IPS-18a (cell line): ENCODE results near the gene SLC50A1.

Experiments
- H3K27ac ChIP-seq: one replicate; pipeline ENCODE4 v1.5.1; 2013; ENCODE audit warnings: low read length
- H3K27me3 ChIP-seq: one replicate; pipeline ENCODE4 v1.6.1; 2013; ENCODE audit warnings: mild to moderate bottlenecking, low read length; ENCODE audit not compliant: control insufficient read depth, insufficient read depth
- H3K36me3 ChIP-seq: one replicate; pipeline ENCODE4 v1.6.1; 2013; ENCODE audit warnings: low read depth, low read length; ENCODE audit not compliant: control insufficient read depth
- H3K4me1 ChIP-seq: one replicate; pipeline ENCODE4 v1.6.1; 2013; ENCODE audit warnings: low read depth, low read length; ENCODE audit not compliant: control insufficient read depth
- H3K4me3 ChIP-seq: one replicate; pipeline ENCODE4 v1.5.1; 2013; ENCODE audit warnings: low read length
- H3K9ac ChIP-seq: one replicate; pipeline ENCODE4 v1.6.1; 2013; ENCODE audit warnings: mild to moderate bottlenecking, low read length, moderate library complexity
- H3K9me3 ChIP-seq: one replicate; pipeline ENCODE4 v1.6.1; 2013; ENCODE audit warnings: low read depth, low read length; ENCODE audit not compliant: control insufficient read depth

SLC50A1 gene

DNA sequence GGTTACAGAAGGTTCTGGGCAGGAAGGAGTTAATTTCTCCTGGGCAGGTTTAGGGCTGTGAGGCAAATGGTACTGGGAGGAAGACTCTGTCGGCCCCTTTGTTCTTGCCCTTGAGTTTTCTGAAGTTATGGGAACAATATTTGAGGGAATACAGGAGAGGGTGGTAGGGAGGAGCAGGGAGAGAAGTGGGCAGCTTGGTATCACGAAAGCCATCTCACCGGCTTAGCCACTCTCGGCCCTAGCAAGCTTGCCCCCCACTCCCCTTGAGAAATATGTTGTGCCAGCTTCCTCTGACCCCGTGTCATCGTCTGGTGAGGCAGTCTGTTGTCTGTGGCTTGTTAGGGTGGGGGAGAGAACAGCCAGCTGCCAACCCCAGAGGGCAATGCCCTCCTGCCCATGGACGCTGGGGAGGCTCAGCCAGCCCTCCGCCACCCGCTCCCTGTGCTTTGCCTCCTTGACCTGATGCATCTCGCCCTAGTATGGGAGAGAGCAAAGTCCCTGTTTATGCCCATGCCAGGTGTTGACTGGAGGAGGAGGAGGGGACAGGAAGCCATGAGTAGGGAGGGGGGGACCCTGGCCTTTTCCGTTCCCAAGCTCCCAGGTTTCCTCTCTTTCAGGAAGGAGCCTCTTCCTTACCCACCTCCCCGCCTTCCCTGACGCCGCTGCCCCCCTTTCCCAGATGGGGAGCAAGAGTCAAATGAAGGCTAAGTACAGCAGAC lies 6.7 kb upstream of the SLC50A1 start:
- Histone ChIP-seq H3K27ac (no peak overlapping the region), H3K9ac (no peak overlapping the region), H3K4me3 (peak overlapping the region; percentile 54), H3K27me3 (peaks cover 70% of the 10 kb centered on the region), H3K9me3 (no peaks in the 10 kb centered on the region), H3K4me1 (peaks cover 49% of the 10 kb centered on the region), H3K36me3 (peaks cover 9% of the 10 kb centered on the region)

GRCh38 chr1:155130272-155131006 lies 5.2 kb upstream of the SLC50A1 start:
- peaks cover 9% of the 10 kb centered on the region for H3K36me3 ChIP-seq

DNA sequence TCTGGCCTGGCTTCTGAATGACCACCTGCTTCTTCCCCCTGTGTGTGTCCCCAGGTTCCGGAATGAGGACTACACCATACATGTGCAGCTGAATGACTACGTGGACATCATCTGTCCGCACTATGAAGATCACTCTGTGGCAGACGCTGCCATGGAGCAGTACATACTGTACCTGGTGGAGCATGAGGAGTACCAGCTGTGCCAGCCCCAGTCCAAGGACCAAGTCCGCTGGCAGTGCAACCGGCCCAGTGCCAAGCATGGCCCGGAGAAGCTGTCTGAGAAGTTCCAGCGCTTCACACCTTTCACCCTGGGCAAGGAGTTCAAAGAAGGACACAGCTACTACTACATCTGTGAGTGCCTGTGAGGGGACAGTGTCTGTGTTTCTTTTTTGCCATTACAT lies 4.4 kb upstream of the SLC50A1 start:
- H3K4me3 ChIP-seq: no peak overlapping the region
- H3K27ac ChIP-seq: no peak overlapping the region
- H3K9ac ChIP-seq: no peak overlapping the region
- H3K27me3 ChIP-seq: peaks cover 47% of the 10 kb centered on the region
- H3K36me3 ChIP-seq: peaks cover 9% of the 10 kb centered on the region
- no peaks in the 10 kb centered on the region for H3K9me3 ChIP-seq
- H3K4me1 ChIP-seq: peaks cover 47% of the 10 kb centered on the region

More at GRCh38 chr1:155130272-155131006, 5.2 kb upstream of the SLC50A1 start:
- peak overlapping the region; percentile 50 for H3K4me3 ChIP-seq
- H3K27me3 ChIP-seq: peaks cover 55% of the 10 kb centered on the region
- no peak overlapping the region for H3K27ac ChIP-seq
- H3K9me3 ChIP-seq: no peaks in the 10 kb centered on the region
- peak overlapping the region; percentile 44 for H3K9ac ChIP-seq
- peaks cover 54% of the 10 kb centered on the region for H3K4me1 ChIP-seq

GRCh38 chr1:155131856-155132255 lies 3.8 kb upstream of the SLC50A1 start:
- no peaks in the 10 kb centered on the region for H3K9me3 ChIP-seq
- H3K27me3 ChIP-seq: peaks cover 41% of the 10 kb centered on the region
- no peak overlapping the region for H3K4me3 ChIP-seq
- H3K27ac ChIP-seq: no peak overlapping the region
- H3K9ac ChIP-seq: no peak overlapping the region
- peaks cover 42% of the 10 kb centered on the region for H3K4me1 ChIP-seq
- peaks cover 9% of the 10 kb centered on the region for H3K36me3 ChIP-seq

GRCh38 chr1:155133799-155134281 lies 1.8 kb upstream of the SLC50A1 start:
- Histone ChIP-seq H3K4me3 (no peak overlapping the region), H3K9ac (no peak overlapping the region), H3K36me3 (peaks cover 9% of the 10 kb centered on the region), H3K27ac (no peak overlapping the region), H3K4me1 (peaks cover 29% of the 10 kb centered on the region), H3K9me3 (no peaks in the 10 kb centered on the region), H3K27me3 (peaks cover 21% of the 10 kb centered on the region)

GRCh38 chr1:155134322-155134721 lies 1.3 kb upstream of the SLC50A1 start:
- Histone ChIP-seq H3K9ac (no peak overlapping the region), H3K4me1 (peaks cover 24% of the 10 kb centered on the region), H3K27ac (no peak overlapping the region), H3K27me3 (peaks cover 16% of the 10 kb centered on the region), H3K9me3 (no peaks in the 10 kb centered on the region), H3K36me3 (peaks cover 9% of the 10 kb centered on the region), H3K4me3 (peak overlapping the region; percentile 90)

DNA sequence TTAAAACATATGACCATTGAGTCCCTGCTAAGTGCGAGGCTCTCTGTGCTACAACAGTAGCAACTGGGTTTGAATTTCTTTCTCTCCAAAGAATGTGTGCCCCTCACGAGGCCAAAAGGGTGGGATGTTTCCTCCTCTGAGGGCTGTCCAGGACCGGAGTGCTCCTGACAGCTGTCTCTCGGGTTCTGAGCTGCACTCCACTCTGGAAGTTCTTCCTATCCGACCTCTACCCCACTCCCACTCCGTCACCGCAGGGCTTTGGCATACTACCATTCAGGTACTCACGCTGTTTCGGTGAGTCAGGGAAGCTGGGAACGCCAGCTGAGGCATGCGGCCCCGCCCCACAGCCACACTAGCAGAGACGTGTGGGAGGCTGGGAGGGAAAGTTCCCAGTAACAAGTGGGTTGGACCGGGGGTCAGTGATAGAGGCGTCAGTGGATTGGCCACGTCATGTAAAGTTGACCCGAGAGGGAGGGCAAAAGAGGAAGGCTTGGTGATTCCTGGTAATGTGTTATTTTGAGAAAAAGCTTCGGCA lies 705 bp upstream of the SLC50A1 start:
- peak overlapping the region; percentile 90 for H3K4me3 ChIP-seq
- peaks cover 18% of the 10 kb centered on the region for H3K4me1 ChIP-seq
- peaks cover 10% of the 10 kb centered on the region for H3K27me3 ChIP-seq
- peaks cover 9% of the 10 kb centered on the region for H3K36me3 ChIP-seq
- H3K27ac ChIP-seq: peak overlapping the region; percentile 72
- H3K9me3 ChIP-seq: no peaks in the 10 kb centered on the region
- H3K9ac ChIP-seq: peak overlapping the region; percentile 63

GRCh38 chr1:155136748-155137147 lies 1.1 kb downstream of the SLC50A1 start:
- H3K4me1 ChIP-seq: peaks cover 8% of the 10 kb centered on the region
- peak overlapping the region; percentile 63 for H3K9ac ChIP-seq
- H3K27ac ChIP-seq: no peak overlapping the region
- peaks cover 5% of the 10 kb centered on the region for H3K36me3 ChIP-seq
- no peaks in the 10 kb centered on the region for H3K27me3 ChIP-seq
- H3K4me3 ChIP-seq: peak overlapping the region; percentile 90
- H3K9me3 ChIP-seq: no peaks in the 10 kb centered on the region

DNA sequence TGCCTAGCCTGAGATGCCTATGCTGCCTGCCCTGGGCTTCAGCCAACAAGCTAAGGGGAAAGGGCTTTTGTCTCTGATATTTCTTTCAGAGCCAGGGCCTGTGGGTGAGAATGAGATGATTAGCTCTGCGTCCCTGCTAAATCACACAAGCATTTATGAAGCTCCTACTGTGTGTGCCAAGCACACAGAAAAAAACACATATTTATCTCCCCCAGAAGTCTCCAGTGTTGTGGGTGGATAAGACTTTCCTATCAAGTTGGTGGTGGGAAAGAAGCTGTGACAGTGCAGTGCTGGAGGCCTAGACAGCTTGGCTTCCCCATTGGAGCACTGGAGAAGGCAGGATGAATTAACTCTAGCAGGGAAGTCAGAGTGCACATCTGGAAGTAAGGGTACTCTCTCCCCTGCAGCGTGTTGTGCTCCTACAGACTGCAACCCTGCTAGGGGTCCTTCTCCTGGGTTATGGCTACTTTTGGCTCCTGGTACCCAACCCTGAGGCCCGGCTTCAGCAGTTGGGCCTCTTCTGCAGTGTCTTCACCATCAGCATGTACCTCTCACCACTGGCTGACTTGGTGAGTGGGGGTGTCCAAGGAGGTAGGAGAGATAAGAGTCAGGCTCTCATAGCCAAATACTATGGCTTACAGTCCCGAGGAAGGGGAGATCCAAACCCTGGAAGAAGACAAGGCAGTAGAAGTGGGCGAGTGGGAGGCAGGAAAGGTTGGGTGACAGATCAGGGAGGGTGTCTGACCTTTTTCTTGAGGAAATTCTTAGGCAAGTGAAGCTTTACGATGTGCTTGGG lies 1.7 kb downstream of the SLC50A1 start:
- H3K4me1 ChIP-seq: peaks cover 8% of the 10 kb centered on the region
- no peak overlapping the region for H3K9ac ChIP-seq
- peaks cover 4% of the 10 kb centered on the region for H3K36me3 ChIP-seq
- no peaks in the 10 kb centered on the region for H3K27me3 ChIP-seq
- no peaks in the 10 kb centered on the region for H3K9me3 ChIP-seq
- peak overlapping the region; percentile 90 for H3K4me3 ChIP-seq
- H3K27ac ChIP-seq: no peak overlapping the region

DNA sequence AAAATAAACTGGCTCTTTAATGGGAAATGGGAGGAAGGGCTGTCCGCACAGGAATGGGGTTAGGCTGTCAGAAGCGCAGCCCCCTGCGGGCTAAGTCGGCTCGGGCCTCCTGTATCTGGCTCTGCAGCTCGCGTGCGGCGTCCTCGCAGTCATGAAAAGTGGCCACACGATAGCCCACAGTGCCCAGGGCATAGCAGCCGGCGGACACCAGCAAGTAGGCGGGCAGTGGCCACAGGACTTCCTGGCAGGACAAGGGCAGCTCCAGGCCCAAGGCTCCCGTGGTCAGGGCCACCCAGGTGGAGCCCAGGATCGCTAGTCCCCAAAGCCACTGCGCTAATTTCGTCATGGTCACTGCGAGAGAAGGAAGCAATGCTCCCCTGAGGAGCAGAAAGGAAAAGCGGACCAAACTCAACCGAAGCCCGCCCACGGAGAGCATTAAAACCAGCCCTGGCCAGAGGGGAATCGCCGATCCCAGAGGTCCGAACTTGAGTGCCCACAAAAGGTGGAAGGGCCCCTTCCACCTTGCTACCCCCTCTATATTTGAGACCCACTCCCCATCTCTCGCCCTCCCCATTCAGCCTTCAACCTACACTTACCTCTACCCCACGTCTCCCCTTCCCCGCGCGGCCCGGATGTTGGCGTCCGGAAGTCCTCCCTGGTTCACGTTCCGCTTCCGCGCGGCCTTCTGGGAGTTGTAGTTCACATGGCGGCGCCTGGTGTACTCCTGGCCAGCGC lies 4.4 kb downstream of the SLC50A1 start, which contains the start of gene DPM3:
Gene DPM3, minus strand, starts transcription at position 637 of the 735 bp plus-strand sequence. Its CDS starts 291 bp downstream, at position 346.
- Histone ChIP-seq H3K27ac (peak within 1 kb of the TSS; percentile 61), H3K36me3 (no peaks in the 10 kb centered on the region), H3K27me3 (no peaks in the 10 kb centered on the region), H3K4me3 (peak within 1 kb of the TSS; percentile 97), H3K4me1 (peaks cover 3% of the 10 kb centered on the region), H3K9me3 (no peaks in the 10 kb centered on the region), H3K9ac (peak within 1 kb of the TSS; percentile 77)
